Liver (tissue), 9 donors: ENCODE measurements around the gene FBXL2. TPM values are rescaled to one million over a fixed set of nuclear protein-coding genes. Genes with fewer than 3 reads are reported as not detected.

Experiments used
- DNase-seq: peaks from one replicate; pipeline ENCODE4 v3.0.0-alpha.2; 2017; ENCODE audit warnings: low spot score
- H3K27ac ChIP-seq, 2 donors: one replicate each; pipeline ENCODE4 v1.7.0; 2013; ENCODE audit warnings: inconsistent platforms in 2 of 2, low read length in 2 of 2, control low read depth in 1 of 2, low read depth in 1 of 2, mild to moderate bottlenecking in 1 of 2
- H3K27me3 ChIP-seq, 4 donors: one replicate each; pipeline versions ENCODE4 v1.6.1 to v1.7.0; 2013; ENCODE audit warnings: low read length in 3 of 4, inconsistent platforms in 1 of 4, mild to moderate bottlenecking in 1 of 4, moderate library complexity in 1 of 4; ENCODE audit not compliant: control insufficient read depth in 4 of 4, insufficient read depth in 4 of 4
- H3K36me3 ChIP-seq, 4 donors: one replicate each; pipeline versions ENCODE4 v1.6.1 to v1.7.0; 2013; ENCODE audit warnings: low read length in 3 of 4, mild to moderate bottlenecking in 3 of 4, low read depth in 1 of 4, moderate library complexity in 1 of 4; ENCODE audit not compliant: control insufficient read depth in 4 of 4, insufficient read depth in 3 of 4
- H3K4me1 ChIP-seq, 4 donors: one replicate each; pipeline versions ENCODE4 v1.6.1 to v1.7.0; 2013; ENCODE audit warnings: low read length in 3 of 4, mild to moderate bottlenecking in 3 of 4, moderate library complexity in 1 of 4; ENCODE audit not compliant: control insufficient read depth in 4 of 4, insufficient read depth in 4 of 4
- H3K4me3 ChIP-seq, 3 donors: one replicate each; pipeline versions ENCODE4 v1.6.1 to v1.7.0; 2013; ENCODE audit warnings: low read length in 3 of 3, control low read depth in 1 of 3, low read depth in 1 of 3, mild to moderate bottlenecking in 1 of 3
- H3K9ac ChIP-seq, 2 donors: one replicate each; pipeline ENCODE4 v1.7.0; 2013; ENCODE audit warnings: low read length in 2 of 2, mild to moderate bottlenecking in 2 of 2, moderate library complexity in 2 of 2, control low read depth in 1 of 2, low read depth in 1 of 2
- H3K9me3 ChIP-seq, 4 donors: one replicate each; pipeline versions ENCODE4 v1.6.1 to v1.7.0; 2013; ENCODE audit warnings: low read length in 3 of 4; ENCODE audit not compliant: control insufficient read depth in 4 of 4
- ATF3 ChIP-seq: IDR thresholded peaks from 2 replicates; pipeline ENCODE4 v1.6.1; 2016; ENCODE audit warnings: antibody characterized with exemption
- CTCF ChIP-seq: fragments of 150-350 bp; IDR thresholded peaks from 2 replicates; pipeline ENCODE4 v1.5.1; 2017; ENCODE audit warnings: improper control_type of control experiment, low read depth, low read length; ENCODE audit not compliant: missing input control
- EGR1 ChIP-seq, 2 donors: IDR thresholded peaks; 2 replicates each; pipeline ENCODE4 v1.6.1; 2016 to 2018; ENCODE audit warnings: antibody characterized with exemption in 2 of 2, low read depth in 2 of 2
- FOXA1 ChIP-seq: IDR thresholded peaks from 2 replicates; pipeline ENCODE4 v1.6.1; 2016; ENCODE audit warnings: antibody characterized with exemption
- FOXA2 ChIP-seq: IDR thresholded peaks from 2 replicates; pipeline ENCODE4 v1.6.1; 2016; ENCODE audit warnings: antibody characterized with exemption
- HNF4G ChIP-seq: IDR thresholded peaks from 2 replicates; pipeline ENCODE4 v1.6.1; 2016; ENCODE audit warnings: antibody characterized with exemption
- JUND ChIP-seq, 2 donors: IDR thresholded peaks; 2 replicates each; pipeline ENCODE4 v1.6.1; 2016; ENCODE audit warnings: antibody characterized with exemption in 2 of 2
- MAX ChIP-seq: IDR thresholded peaks from 2 replicates; pipeline ENCODE4 v1.6.1; 2016; ENCODE audit warnings: antibody characterized with exemption
- RAD21 ChIP-seq, 2 donors: IDR thresholded peaks; 2 replicates each; pipeline ENCODE4 v1.6.1; 2016; ENCODE audit warnings: antibody characterized with exemption in 2 of 2, mild to moderate bottlenecking in 2 of 2
- REST ChIP-seq: IDR thresholded peaks from 2 replicates; pipeline ENCODE4 v1.6.1; 2016; ENCODE audit warnings: antibody characterized with exemption, mild to moderate bottlenecking
- RXRA ChIP-seq, 2 donors: IDR thresholded peaks; 2 replicates each; pipeline ENCODE4 v1.6.1; 2017 to 2018; ENCODE audit warnings: antibody characterized with exemption in 2 of 2, mild to moderate bottlenecking in 1 of 2
- SP1 ChIP-seq: IDR thresholded peaks from 2 replicates; pipeline ENCODE4 v1.6.1; 2018; ENCODE audit warnings: antibody characterized with exemption, mild to moderate bottlenecking
- YY1 ChIP-seq: IDR thresholded peaks from 2 replicates; pipeline ENCODE4 v1.6.1; 2016; ENCODE audit warnings: antibody characterized with exemption, mild to moderate bottlenecking
- ZBTB33 ChIP-seq: IDR thresholded peaks from 2 replicates; pipeline ENCODE4 v1.6.1; 2016; ENCODE audit warnings: antibody characterized with exemption
- WGBS: extraction: QIAGEN DNeasy Blood & Tissue Kit; methylation state at CpG from one replicate; pipeline ENCODE4 v1.1.7; 2013; 5-methylcytosine and 5-hydroxymethylcytosine counted together
- polyA plus RNA-seq, 2 donors: library from polyadenylated mRNA; stranded (reverse) in 1 of 2; unstranded in 1 of 2; fragments of 200-250 nt in 1 of 2; fragments of >200 nt in 1 of 2; fragmentation: Nextera tagmentation in 1 of 2; extraction: Ambion mirVana in 1 of 2; gene quantifications; one replicate each; pipeline versions ENCODE4 v1.2.1 to v1.2.3, GENCODE V29; 2013 to 2015
- total RNA-seq, 2 donors: library from RNA; depleted of rRNA; stranded (reverse); fragments of >200 nt; gene quantifications; one replicate each; pipeline ENCODE4 v1.2.3, GENCODE V29; 2014
- donor health status: healthy.
- donor health status: healthy.
- donor health status: healthy.
- donor health status: healthy.
- donor health status: healthy.

FBXL2 gene
- total and polyA plus RNA-seq, 4 donors, result 0.24 to 1.3 (median 0.81) TPM

GRCh38 chr3:33383951-33384350, 106.7 kb downstream of the FBXL2 start:
- 98% methylated on average over 12 of the region's 12 CpGs for WGBS
- H3K36me3 ChIP-seq, result peaks cover 0 to 18% (median 8%) of the 10 kb centered on the region in 4 donors
- no peaks in the 10 kb centered on the region for H3K27me3 ChIP-seq
- no peak for TF ChIP-seq RXRA (IDR thresholded peaks at IDR 0.05)
- no peak for TF ChIP-seq SP1
- TF ChIP-seq FOXA1, result no peak
- TF ChIP-seq ATF3, result no peak
- TF ChIP-seq RAD21 (IDR thresholded peaks at IDR 0.05), result no peak
- TF ChIP-seq EGR1 (IDR thresholded peaks at IDR 0.05; ENCODE audit: low read depth in 2 of 2), result no peak
- TF ChIP-seq YY1, result no peak
- no peak for TF ChIP-seq JUND (IDR thresholded peaks at IDR 0.05)
- no peak for TF ChIP-seq MAX
- no peak for TF ChIP-seq CTCF
- TF ChIP-seq REST, result no peak
- TF ChIP-seq FOXA2, result no peak
- no peak overlapping the region for H3K27ac ChIP-seq
- H3K9me3 ChIP-seq, result no peaks in the 10 kb centered on the region
- H3K4me3 ChIP-seq, result no peak overlapping the region
- no peaks in the 10 kb centered on the region for H3K4me1 ChIP-seq
- H3K9ac ChIP-seq, result no peak overlapping the region
- no peak for DNase-seq

GRCh38 chr3:33385423-33385822, 108.2 kb downstream of the FBXL2 start:
- DNase-seq, result no peak

More at GRCh38 chr3:33385423-33385822, 108.2 kb downstream of the FBXL2 start:
- TF ChIP-seq HNF4G, result no peak
- no peak for TF ChIP-seq JUND (IDR thresholded peaks at IDR 0.05)
- no peak for TF ChIP-seq ATF3
- no peak for TF ChIP-seq FOXA2
- TF ChIP-seq ZBTB33, result no peak
- TF ChIP-seq REST, result no peak
- WGBS, result 86% methylated on average over 5 of the region's 5 CpGs
- no peak overlapping the region for H3K27ac ChIP-seq
- no peak overlapping the region for H3K4me3 ChIP-seq
- no peaks in the 10 kb centered on the region for H3K27me3 ChIP-seq
- H3K9me3 ChIP-seq, result no peaks in the 10 kb centered on the region
- no peak overlapping the region for H3K9ac ChIP-seq
- no peaks in the 10 kb centered on the region for H3K4me1 ChIP-seq
- peaks cover 0 to 28% (median 15%) of the 10 kb centered on the region in 4 donors for H3K36me3 ChIP-seq
